ENCODE measurements around the gene SDHA.
A peak's percentile ranks its signal among the peaks of the same experiment; 100 is the strongest.
"Not testable (repeated sequence)": the region's sequence is repeated elsewhere in the genome, so short reads cannot be mapped to it uniquely, and the experiment has no call there.

The SDHA gene

GRCh38 chr5:255116-255515 lies 37.0 kb downstream of the SDHA start:
- H3K27ac ChIP-seq (ENCODE audit: low read length); H3K4me3 ChIP-seq (ENCODE audit: low read length); H3K9ac ChIP-seq (ENCODE audit: low read depth, low read length); H3K27me3 ChIP-seq (ENCODE audit: insufficient read depth, low read length); H3K9me3 ChIP-seq (ENCODE audit: insufficient read depth, low read depth, low read length); H3K4me1 ChIP-seq (ENCODE audit: insufficient read depth, low read length): not testable (repeated sequence)
- H3K36me3 ChIP-seq (ENCODE audit: insufficient read depth, low read depth, low read length): peaks cover 52% of the 10 kb centered on the region

- H3K9ac ChIP-seq (ENCODE audit: low read depth, low read length); H3K27me3 ChIP-seq (ENCODE audit: insufficient read depth, low read length); H3K4me1 ChIP-seq (ENCODE audit: insufficient read depth, low read length); H3K27ac ChIP-seq (ENCODE audit: low read length); H3K9me3 ChIP-seq (ENCODE audit: insufficient read depth, low read depth, low read length); H3K4me3 ChIP-seq (ENCODE audit: low read length): not testable (repeated sequence)
- H3K36me3 ChIP-seq (ENCODE audit: insufficient read depth, low read depth, low read length): peaks cover 51% of the 10 kb centered on the region
Measured at GRCh38 chr5:256347-256746, 38.2 kb downstream of the SDHA start.

- Histone ChIP-seq H3K9ac (ENCODE audit: low read depth, low read length) (no peak overlapping the region), H3K36me3 (ENCODE audit: insufficient read depth, low read depth, low read length) (peaks cover 45% of the 10 kb centered on the region), H3K4me1 (ENCODE audit: insufficient read depth, low read length) (no peaks in the 10 kb centered on the region), H3K27ac (ENCODE audit: low read length) (no peak overlapping the region), H3K27me3 (ENCODE audit: insufficient read depth, low read length) (no peaks in the 10 kb centered on the region), H3K9me3 (ENCODE audit: insufficient read depth, low read depth, low read length) (no peaks in the 10 kb centered on the region; the same call in 1 of the 2 replicates), H3K4me3 (ENCODE audit: low read length) (no peak overlapping the region)
Measured at GRCh38 chr5:257148-257547, 39.0 kb downstream of the SDHA start.

GRCh38 chr5:263275-263974 lies 45.3 kb downstream of the SDHA start:
- peaks cover 16% of the 10 kb centered on the region for H3K36me3 ChIP-seq (ENCODE audit: insufficient read depth, low read depth, low read length)
- not testable (repeated sequence) for H3K27me3 ChIP-seq (ENCODE audit: insufficient read depth, low read length); H3K4me3 ChIP-seq (ENCODE audit: low read length); H3K9me3 ChIP-seq (ENCODE audit: insufficient read depth, low read depth, low read length); H3K4me1 ChIP-seq (ENCODE audit: insufficient read depth, low read length); H3K27ac ChIP-seq (ENCODE audit: low read length); H3K9ac ChIP-seq (ENCODE audit: low read depth, low read length)

GRCh38 chr5:264338-264737 lies 46.2 kb downstream of the SDHA start:
- no peak overlapping the region for H3K9ac ChIP-seq (ENCODE audit: low read depth, low read length)
- H3K27ac ChIP-seq (ENCODE audit: low read length): no peak overlapping the region
- H3K27me3 ChIP-seq (ENCODE audit: insufficient read depth, low read length): no peaks in the 10 kb centered on the region
- H3K9me3 ChIP-seq (ENCODE audit: insufficient read depth, low read depth, low read length): no peaks in the 10 kb centered on the region
- H3K36me3 ChIP-seq (ENCODE audit: insufficient read depth, low read depth, low read length): peaks cover 16% of the 10 kb centered on the region
- H3K4me3 ChIP-seq (ENCODE audit: low read length): no peak overlapping the region
- H3K4me1 ChIP-seq (ENCODE audit: insufficient read depth, low read length): no peaks in the 10 kb centered on the region

GRCh38 chr5:266311-267026 lies 48.3 kb downstream of the SDHA start:
- not testable (repeated sequence) for H3K9ac ChIP-seq (ENCODE audit: low read depth, low read length); H3K27ac ChIP-seq (ENCODE audit: low read length); H3K4me1 ChIP-seq (ENCODE audit: insufficient read depth, low read length); H3K27me3 ChIP-seq (ENCODE audit: insufficient read depth, low read length); H3K4me3 ChIP-seq (ENCODE audit: low read length); H3K9me3 ChIP-seq (ENCODE audit: insufficient read depth, low read depth, low read length)
- H3K36me3 ChIP-seq (ENCODE audit: insufficient read depth, low read depth, low read length): peaks cover 16% of the 10 kb centered on the region

- Histone ChIP-seq H3K36me3 (ENCODE audit: insufficient read depth, low read depth, low read length) (peaks cover 16% of the 10 kb centered on the region), H3K9ac (ENCODE audit: low read depth, low read length) (no peak overlapping the region), H3K9me3 (ENCODE audit: insufficient read depth, low read depth, low read length) (no peaks in the 10 kb centered on the region), H3K27ac (ENCODE audit: low read length) (no peak overlapping the region), H3K4me3 (ENCODE audit: low read length) (no peak overlapping the region), H3K4me1 (ENCODE audit: insufficient read depth, low read length) (no peaks in the 10 kb centered on the region; the same call in 1 of the 2 replicates), H3K27me3 (ENCODE audit: insufficient read depth, low read length) (no peaks in the 10 kb centered on the region)
Measured at GRCh38 chr5:267716-268115, 49.6 kb downstream of the SDHA start.

GRCh38 chr5:270340-270739 lies 52.2 kb downstream of the SDHA start:
- H3K9me3 ChIP-seq (ENCODE audit: insufficient read depth, low read depth, low read length): no peaks in the 10 kb centered on the region
- H3K27ac ChIP-seq (ENCODE audit: low read length): no peak overlapping the region
- H3K9ac ChIP-seq (ENCODE audit: low read depth, low read length): peak overlapping the region; percentile 64; the same call in 1 of the 2 replicates
- no peaks in the 10 kb centered on the region; the same call in 1 of the 2 replicates for H3K4me1 ChIP-seq (ENCODE audit: insufficient read depth, low read length)
- no peaks in the 10 kb centered on the region for H3K27me3 ChIP-seq (ENCODE audit: insufficient read depth, low read length)
- peak overlapping the region; percentile 76 for H3K4me3 ChIP-seq (ENCODE audit: low read length)
- H3K36me3 ChIP-seq (ENCODE audit: insufficient read depth, low read depth, low read length): peaks cover 21% of the 10 kb centered on the region

GRCh38 chr5:271828-272167 lies 53.7 kb downstream of the SDHA start:
- H3K9me3 ChIP-seq (ENCODE audit: insufficient read depth, low read depth, low read length); H3K4me1 ChIP-seq (ENCODE audit: insufficient read depth, low read length); H3K27ac ChIP-seq (ENCODE audit: low read length); H3K9ac ChIP-seq (ENCODE audit: low read depth, low read length); H3K27me3 ChIP-seq (ENCODE audit: insufficient read depth, low read length): not testable (repeated sequence)
- Histone ChIP-seq H3K36me3 (ENCODE audit: insufficient read depth, low read depth, low read length) (peaks cover 32% of the 10 kb centered on the region), H3K4me3 (ENCODE audit: low read length) (peak overlapping the region; percentile 76; the same call in 1 of the 2 replicates)

- peaks cover 34% of the 10 kb centered on the region for H3K36me3 ChIP-seq (ENCODE audit: insufficient read depth, low read depth, low read length)
- H3K9ac ChIP-seq (ENCODE audit: low read depth, low read length); H3K4me3 ChIP-seq (ENCODE audit: low read length); H3K4me1 ChIP-seq (ENCODE audit: insufficient read depth, low read length); H3K9me3 ChIP-seq (ENCODE audit: insufficient read depth, low read depth, low read length); H3K27me3 ChIP-seq (ENCODE audit: insufficient read depth, low read length); H3K27ac ChIP-seq (ENCODE audit: low read length): not testable (repeated sequence)
Measured at GRCh38 chr5:273091-273490, 55.0 kb downstream of the SDHA start.

GRCh38 chr5:273491-273890 lies 55.4 kb downstream of the SDHA start:
- peaks cover 34% of the 10 kb centered on the region for H3K36me3 ChIP-seq (ENCODE audit: insufficient read depth, low read depth, low read length)
- H3K27ac ChIP-seq (ENCODE audit: low read length); H3K27me3 ChIP-seq (ENCODE audit: insufficient read depth, low read length); H3K4me3 ChIP-seq (ENCODE audit: low read length); H3K4me1 ChIP-seq (ENCODE audit: insufficient read depth, low read length); H3K9ac ChIP-seq (ENCODE audit: low read depth, low read length); H3K9me3 ChIP-seq (ENCODE audit: insufficient read depth, low read depth, low read length): not testable (repeated sequence)

GRCh38 chr5:274346-274745 lies 56.2 kb downstream of the SDHA start:
- H3K9me3 ChIP-seq (ENCODE audit: insufficient read depth, low read depth, low read length); H3K4me3 ChIP-seq (ENCODE audit: low read length); H3K4me1 ChIP-seq (ENCODE audit: insufficient read depth, low read length); H3K9ac ChIP-seq (ENCODE audit: low read depth, low read length); H3K27me3 ChIP-seq (ENCODE audit: insufficient read depth, low read length); H3K27ac ChIP-seq (ENCODE audit: low read length): not testable (repeated sequence)
- H3K36me3 ChIP-seq (ENCODE audit: insufficient read depth, low read depth, low read length): peaks cover 34% of the 10 kb centered on the region
